HG03442 (cell line): ENCODE results near the gene JMJD6.

Source experiments
- ATAC-seq: cut with Tn5 transposase; IDR thresholded peaks from one replicate; pipeline ENCODE4 v1.9.1; 2021; ENCODE audit warnings: mild to moderate bottlenecking, moderate library complexity; ENCODE audit not compliant: unreplicated experiment

JMJD6 gene

DNA sequence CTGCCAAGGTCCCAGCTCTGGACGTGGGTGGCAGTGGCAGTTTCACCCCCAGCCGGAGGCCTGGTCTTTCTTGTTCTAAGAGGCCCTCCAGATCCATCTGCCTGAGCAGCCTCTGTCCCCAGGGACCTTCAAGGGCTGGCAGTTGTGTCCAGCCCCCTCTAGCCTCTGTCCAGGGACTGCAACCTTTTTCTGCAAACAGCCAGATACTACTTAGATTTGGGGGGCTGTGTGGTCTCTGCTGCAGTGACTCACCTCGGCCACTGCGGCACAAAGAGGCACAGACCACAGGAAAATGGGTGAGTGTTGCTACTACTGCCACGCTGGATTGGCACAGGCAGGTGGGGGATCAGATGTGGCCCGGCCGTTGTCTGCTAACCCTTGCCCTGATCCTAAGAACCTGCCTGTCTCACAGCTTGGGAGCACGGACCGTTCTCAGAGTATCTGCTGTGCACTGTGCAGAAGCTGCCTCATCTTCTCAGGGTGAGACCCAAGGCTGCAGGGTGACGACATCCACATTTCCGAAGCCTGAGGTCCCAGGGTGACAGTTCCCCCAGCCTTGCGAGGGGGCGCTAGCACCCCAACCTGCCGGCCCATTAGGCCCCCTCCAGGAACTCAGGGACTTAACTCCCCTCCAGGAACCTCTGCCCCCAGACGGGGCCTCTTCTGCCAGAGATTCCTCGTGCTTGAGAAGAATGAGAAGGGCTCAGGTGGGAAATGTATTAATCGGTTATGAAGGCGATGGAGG lies 43.2 kb downstream of the JMJD6 start:
- ATAC-seq: no peak

DNA sequence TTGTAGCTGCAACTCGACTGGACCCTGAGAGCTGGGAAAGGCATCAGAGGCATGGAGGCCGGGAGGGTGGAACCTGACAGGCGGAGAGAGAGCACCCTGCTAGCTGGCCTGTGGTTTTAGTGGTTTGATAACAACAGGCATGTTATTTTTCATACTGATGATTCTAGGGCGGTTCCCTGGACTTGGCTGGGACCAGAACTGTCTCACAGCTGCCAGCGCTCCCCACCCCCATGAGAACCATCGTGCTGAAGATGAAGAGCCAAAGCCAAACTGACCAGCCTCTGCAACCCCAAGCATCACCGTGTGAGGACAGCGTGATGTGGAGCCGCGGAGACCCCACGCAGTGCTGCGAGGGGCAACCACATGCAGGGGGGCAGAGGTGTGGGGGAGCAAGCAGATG lies 44.1 kb downstream of the JMJD6 start:
- no peak for ATAC-seq

DNA sequence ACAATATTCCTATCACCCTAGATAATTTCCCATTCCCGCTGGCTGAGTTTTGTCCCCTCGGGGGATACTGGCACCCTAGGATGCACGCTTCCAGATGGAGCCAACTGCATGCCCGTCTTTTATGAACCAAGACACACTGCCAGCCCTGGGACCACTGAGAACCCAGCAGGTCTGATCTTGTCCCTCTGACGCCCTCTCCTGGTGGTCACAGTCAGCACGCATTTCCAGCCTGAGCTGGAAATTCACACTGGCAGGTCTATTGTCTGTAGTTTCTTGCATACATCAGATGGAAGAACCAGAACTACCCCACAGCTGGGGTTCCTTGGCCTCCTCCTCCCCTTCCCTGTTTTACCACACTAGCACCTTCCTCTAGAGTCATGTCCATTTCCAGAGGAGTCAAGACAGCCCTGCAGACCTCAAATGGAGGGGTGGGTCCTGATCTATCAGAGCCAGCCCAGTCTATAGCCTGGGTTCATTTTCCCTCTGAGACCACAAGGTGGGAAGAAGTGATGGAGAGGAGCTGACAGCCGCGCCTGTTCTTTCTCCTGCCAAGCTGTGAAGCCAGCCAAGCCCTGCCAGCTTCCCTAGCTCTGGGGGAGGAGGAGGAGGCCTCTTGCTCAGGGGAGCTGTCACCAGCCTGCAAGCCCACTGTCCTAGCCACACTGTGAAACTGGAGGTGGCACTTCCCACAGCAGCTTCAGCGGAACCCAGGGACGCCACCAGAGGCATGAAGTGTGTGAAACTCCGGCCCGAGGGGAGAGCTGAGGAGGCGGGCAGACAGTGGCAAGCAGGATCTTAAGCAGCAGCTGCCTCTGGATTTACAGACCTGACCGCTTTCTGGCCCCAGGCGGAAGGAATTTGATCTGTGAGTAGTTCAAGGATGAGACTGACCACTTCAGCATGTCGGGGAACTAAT lies 44.9 kb downstream of the JMJD6 start:
- ATAC-seq: no peak

DNA sequence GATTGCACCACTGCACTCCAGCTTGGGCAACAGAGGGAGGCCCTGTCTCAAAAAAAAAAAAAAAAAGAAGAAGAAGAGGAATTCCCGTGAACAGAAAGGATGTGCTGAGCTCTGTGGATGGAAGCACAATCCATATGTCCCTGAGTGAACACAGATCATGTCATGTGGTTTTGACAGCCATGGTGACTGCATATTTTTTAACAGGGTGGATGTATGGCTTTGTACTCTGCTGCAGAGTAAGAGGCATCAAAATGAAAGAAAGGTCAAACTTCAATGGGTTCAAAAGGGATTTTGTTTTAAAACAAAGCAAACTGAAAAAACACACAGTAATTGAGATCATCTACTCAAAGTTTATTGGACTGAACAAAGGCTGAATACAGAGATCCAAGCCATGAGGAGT lies 47.2 kb downstream of the JMJD6 start:
- no peak for ATAC-seq

DNA sequence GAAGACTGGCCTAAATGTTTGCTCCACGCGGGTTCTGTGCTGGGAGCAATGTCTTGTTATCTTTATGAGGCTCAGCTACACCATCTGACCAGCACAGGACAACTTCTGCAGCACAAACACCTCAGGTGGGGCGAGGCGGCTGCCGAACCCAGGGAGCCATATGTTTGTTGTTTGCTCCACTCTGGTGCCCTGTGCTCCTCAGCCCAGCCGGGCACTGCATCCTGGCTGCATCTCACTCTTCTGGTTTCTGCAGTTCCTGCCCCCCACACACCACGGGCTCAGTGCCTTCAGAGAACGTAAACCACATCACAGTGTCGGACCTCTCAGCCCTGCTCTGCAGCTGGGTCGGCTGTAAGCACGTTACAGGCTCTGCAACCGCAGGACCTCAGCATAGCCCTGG lies 48.1 kb downstream of the JMJD6 start:
- no peak for ATAC-seq

DNA sequence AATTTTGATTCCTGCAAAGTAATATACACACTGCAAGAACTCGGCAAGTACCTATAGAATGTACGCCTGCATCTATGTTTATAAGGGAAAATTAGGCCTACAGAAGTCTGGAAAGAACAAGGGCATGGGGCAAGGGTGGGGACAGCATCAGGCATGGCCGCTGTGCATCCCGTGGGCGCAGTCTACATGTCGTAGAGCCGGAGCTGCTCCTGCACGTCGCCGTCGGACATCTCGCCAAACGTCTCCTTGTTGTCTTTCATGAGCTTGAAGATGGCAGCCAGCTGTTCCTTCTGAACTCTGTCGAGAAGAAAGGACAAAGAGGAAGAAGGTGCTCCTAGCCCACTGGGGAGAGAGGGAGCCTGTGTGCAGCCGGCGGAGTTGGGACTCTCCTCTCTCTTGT lies 49.0 kb downstream of the JMJD6 start:
- no peak for ATAC-seq

DNA sequence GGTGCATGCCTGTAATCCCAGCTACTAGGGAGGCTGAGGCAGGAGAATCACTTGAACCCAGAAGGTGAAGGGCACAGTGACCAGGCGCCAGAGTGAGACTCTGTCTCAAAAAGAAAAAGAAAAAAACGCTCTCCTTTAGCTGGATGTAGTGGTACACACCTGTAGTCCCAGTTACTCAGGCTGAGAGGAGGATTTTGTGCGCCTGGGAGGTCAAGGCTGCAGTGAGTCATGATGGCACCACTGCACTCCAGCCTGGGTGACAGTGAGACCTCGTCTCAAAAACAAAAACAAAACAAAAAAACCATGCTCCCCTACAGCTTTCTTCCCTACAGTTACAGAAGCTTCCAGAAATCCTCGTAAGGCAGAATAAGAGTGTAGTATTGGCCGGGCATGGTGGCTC lies 49.8 kb downstream of the JMJD6 start:
- no peak for ATAC-seq

DNA sequence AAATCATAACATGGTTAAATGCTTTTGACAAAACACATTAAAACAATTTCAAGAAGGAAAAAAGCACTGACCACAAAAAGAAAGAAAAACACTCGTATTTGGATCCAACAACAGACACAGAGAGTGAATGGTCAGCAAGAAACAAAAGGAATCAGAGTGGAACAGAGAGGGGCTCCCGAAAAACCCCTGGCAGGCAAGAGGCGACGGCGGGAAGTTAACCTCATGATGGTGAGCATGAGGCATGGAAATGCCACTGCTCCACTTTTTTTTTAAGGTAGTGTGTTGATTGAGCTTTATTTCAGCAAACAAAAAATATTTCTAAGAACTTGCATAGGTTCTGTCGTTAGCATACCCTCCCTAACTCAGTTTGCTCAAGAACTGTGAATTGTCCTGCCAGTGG lies 50.8 kb downstream of the JMJD6 start:
- ATAC-seq: no peak

DNA sequence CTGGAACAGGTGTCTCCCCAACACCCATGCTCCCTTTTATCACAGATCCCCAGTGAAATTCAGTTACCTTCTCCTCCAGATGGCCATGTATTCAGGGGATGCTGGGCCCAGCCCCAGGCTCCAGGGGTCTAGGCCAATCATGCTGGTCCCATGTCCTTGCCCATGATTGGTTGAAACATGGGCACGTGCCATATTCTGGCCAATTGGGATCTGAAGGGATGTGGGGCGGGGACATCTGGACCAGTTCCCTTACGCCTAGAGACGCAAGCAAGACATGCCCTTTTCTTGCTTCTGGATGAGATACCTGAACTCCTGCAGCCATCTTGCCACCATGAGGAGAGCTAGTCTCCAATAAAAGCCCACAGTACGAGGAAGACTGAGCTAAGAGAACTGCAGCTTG lies 51.8 kb downstream of the JMJD6 start:
- ATAC-seq: no peak

DNA sequence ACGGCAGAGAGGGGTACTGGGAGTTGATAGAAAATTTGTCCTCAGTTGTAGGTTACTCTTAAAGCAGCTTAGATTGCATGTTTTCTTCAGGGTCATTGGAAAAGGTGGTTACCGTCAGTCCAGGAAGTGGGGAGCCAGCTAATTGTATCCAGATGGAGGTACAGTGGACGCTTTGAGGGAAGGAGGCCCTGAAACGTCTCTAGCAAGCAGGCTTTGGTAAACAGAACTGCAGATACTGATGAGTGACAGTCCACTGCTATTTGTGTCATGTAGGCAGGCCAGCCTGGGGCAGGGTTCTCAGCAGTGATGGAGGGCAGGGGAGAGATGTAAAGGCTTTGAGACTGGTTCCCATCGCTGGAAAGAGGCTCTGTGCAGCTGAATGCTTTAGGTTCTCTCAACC lies 52.7 kb downstream of the JMJD6 start:
- ATAC-seq: no peak

DNA sequence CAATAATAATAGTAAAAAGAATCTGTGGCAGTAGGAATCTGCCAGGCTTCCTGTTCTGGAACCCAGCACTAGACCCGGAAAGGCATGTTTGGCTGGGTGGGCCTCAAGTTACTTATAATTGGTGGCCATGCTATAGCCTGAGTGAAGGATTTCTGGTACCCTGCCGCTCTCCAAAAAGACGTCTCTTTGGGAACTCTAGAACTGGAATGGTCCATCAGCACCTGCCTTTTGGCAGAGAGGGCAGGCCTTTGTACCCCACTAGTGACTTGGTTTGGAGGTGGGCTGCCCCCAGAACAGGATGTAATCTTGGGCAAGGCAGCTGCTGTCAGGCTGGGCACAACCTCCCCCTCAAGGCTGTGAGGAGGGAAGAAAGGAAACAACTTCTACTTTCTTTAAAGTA lies 53.5 kb downstream of the JMJD6 start:
- ATAC-seq: no peak

DNA sequence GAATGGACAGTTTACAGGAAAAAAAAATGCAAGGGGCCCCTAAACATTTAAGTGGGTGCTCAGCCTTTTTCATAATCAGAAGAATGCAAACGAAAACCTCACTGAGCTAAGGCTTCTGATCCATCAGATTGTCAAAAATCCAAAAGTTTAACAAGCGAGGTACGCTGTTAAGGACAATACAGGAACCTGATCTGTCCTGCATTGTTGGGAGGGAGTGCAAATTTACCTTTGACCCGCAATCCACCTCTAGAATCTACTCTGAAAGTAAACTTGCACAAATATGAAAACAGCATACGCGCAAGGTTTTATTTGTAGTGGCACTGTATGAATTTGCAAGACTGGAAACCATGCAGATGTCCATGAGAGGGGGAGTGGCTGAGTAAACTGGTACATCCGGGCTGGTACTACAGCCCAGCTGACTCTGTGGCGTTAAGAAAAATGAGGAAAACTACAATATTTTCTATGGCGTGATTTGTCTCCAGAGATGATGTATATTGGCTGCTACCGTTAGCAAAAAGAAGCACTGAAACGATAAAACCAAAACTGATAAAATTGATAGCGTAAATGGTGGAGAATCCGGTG lies 54.0 kb downstream of the JMJD6 start:
- ATAC-seq: no peak

DNA sequence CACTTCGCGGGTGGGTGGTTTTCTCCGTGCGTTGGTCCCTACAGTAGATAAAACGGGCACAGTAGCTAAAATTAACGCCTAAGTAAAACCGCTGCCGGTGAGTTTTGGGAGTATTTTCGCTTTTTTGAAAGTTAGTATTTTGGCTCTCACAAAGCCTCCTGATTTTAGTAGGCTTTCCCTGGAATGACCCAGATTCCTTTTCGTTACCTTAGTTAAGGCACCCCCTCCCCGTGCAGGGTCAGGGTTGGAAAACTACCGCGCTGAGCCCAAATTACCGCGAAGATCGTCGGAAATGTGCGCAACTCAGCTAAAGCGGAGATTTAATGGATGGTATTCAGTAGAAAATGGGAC lies 54.5 kb downstream of the JMJD6 start:
- ATAC-seq: no peak

DNA sequence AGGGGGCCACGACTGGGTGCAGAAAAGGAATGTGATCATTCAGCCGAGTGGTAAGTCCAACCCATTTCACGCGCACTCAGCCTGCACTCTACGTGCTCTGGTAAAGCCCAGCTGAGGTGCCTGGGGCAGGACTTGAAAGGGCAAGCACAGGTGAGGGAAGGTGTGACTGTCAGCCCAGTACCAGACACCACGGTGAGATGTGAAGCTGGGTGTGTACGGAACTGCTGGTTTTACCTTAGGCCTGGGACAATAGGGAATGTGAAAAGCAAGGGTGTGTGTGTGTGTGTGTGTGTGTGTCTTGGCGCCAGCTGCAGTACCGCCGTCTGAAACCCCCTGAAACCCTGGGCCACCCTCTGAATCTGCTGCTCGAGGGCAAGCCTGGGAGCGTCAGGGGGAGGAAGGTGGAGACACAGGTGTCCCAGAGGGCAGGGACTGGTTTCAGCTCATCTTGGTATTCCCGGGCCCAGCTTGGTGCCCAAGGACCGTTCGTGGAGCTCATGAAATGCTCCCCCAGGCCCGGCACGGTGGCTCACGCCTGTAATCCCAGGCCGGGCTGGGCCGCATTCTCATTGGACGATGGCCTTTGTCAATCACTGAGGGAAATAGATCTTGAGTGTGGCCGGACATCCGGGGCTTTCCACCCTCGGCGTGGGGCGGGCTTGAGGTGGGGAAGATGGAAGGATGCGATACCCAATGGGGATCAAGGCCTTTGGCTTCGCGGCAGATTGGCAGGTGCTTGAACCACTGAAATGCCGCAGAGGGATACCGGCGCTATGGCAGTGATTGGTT lies 55.1 kb downstream of the JMJD6 start:
- ATAC-seq: peak; percentile 98

DNA sequence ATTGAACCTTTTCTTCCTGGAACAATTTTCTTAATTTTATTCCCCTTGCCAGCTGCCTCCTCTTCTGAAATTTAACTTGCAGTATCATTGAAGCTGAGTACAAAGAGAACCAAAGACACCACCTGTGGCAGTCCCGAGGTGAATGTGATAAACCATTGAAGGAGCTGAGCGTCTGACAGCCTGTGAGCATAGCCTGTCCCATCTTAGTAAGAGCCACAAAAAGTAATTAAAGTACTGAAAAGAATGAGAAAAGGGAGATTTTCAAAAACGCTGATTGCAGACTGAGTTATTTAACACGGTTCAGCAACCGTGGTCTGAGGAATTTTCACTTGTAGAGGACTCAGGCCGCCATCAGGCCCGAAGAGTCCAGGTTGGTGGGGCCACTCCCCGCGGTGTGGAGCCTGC lies 55.7 kb downstream of the JMJD6 start:
- ATAC-seq: no peak

DNA sequence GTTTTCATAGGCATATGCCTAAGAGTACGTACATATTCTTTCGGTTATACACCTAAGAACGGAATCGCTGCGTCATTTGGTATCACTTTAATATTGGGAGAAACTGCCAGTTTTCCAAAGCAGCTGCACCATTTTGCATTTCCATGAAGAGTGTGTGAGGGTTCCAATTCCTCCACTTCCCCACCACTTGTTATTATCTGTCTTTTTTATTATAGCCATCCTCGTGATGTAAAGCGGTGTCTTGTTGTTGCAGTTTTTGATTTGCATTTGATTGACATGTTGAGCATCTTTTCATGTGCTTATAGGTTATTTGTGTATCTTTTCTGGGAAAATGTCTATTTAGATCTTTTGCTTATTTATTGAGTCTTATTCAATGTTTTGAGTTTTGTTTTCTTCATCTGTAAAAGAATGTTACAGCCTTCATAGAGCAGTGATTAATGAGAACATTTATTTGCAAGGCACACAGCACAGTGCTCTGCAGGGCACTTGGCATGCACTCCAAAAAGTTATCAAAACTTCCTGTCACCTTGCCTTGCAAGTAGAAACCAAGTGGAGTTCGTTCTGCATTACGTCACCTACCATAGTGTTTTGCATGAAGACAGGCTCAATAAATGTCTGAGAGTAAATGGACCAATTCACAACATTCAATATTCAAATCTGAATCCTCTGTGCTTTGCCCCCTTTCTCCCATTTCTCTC lies 56.2 kb downstream of the JMJD6 start:
- ATAC-seq: no peak
